Fibroblast of skin of scalp (primary cell): Measurements from ENCODE around the gene PELO.

ENCODE experiments used
- DNase-seq: peaks from one replicate; pipeline ENCODE4 v3.0.0-alpha.2; 2013

Gene PELO

GRCh38 chr5:52772668-52773067, 15.0 kb upstream of the PELO start:
- no peak for DNase-seq

- no peak for DNase-seq
Measured at GRCh38 chr5:52773342-52773741, 14.4 kb upstream of the PELO start.

DNA sequence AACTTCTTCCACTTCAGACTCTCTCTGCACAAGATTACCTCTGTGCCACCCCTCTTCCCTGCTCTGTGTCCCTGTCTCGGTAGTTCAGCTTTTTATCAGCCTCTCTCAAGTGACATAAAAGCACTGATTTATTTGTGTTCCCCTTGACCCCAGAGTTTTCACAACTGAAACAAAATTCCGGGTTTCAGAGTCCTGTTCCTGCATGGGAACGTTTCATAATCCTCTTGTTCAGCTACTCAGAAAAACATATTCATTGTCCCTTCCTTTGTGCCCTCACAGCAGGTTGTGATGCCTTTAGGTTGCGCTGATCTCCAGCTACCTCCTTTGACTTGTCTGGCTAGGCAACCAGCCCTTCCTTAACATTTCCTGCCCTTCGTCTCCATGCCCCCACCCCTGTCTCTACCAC, 13.7 kb upstream of the PELO start:
- no peak for DNase-seq

- no peak for DNase-seq
Measured at GRCh38 chr5:52776116-52776515, 11.6 kb upstream of the PELO start.

GRCh38 chr5:52777186-52777585, 10.5 kb upstream of the PELO start:
- DNase-seq, result no peak

DNA sequence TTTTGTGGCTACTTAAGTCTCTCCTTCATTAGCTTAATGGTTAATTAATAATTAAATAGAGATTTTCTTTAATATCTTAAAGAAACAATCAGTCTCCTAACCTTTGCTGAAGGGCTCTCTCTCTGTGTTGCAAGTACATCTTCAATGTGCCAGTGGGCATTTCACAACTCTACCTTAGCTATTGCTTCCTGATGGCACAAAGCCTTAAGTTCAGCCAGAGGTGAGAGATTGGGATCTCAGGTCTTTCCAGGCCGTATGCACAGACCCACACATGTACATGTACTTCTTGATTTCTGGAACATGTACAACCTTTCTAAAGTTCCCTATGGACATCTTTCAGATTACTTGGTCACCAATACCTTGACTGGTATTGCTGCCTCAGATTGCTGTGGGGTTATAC, 8.9 kb upstream of the PELO start:
- DNase-seq, result no peak

DNA sequence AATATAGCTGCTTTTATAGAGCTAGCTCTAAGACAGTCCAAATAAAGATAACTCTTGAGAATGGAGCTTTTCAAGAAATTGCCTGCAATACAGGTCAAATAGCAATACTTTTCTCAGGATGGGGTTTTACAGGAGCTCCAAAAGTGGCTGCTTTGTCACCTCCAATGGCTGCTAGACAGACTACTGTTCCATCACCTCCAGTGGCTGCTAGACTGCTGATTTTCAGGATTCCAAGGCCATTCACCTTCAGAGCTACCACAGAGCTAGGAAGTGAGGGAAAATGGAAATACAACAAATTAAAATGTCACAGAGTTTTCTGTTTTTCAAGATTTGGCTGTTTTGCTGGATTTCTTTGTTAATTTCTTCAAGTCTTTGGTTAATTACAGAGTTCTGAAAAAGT, 8.5 kb upstream of the PELO start:
- DNase-seq, result no peak

- peak; percentile 65 for DNase-seq
Measured at GRCh38 chr5:52783226-52783959, 4.3 kb upstream of the PELO start.

DNA sequence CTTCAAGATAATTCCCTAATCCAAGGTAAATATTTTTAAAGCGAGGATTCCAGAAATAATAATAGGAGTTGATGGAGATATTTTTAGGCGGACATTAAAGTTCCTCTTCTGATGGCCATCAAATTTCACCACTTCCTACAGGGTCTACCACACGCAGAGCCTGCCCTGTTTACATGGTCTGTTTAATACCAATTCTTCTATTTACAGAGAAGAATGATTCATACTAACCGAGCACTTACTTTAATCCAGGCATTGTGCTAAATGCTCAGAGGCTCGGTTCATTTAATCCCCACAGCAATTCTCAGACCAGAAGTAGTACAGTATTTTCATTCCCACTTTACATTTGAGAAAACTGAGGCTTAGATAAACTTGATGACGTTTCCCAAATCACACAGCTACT, 3.0 kb upstream of the PELO start:
- DNase-seq, result no peak

- no peak for DNase-seq
Measured at GRCh38 chr5:52786391-52786790, 1.3 kb upstream of the PELO start.

DNA sequence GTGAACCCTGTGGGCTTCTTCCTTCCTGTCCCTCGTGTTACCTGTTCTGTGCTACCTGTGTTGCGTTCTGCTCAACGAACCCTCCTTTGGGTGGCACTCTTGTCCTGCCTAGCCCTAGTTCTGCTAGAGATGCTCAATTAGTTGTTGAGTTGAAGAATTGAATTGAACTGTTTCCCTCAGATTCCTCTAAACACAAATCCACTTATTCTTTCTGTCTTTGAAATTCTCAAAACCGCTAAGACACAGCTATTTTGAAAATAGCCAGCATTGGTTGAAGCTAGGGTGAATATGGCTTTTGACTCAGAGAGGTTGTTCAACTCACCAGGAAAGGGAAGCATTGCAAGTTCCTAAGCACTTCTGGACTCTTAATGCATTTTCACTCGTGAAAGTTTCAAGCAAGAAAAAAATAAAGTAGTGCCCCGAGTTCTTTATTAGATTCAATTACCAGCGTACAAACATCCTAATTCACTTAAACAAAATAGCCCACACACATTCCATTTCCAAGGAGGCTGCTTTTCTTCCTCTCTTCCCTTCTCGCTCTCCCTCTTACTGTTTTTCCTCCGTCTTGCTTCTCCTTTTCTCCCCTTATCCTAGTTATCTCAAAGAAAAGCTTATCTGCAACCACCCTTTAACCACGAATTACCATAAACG, 642 bp upstream of the PELO start:
- no peak for DNase-seq

GRCh38 chr5:52788505-52788821, 747 bp downstream of the PELO start:
- DNase-seq, result no peak

GRCh38 chr5:52789378-52789777, 1.7 kb downstream of the PELO start:
- DNase-seq, result no peak

DNA sequence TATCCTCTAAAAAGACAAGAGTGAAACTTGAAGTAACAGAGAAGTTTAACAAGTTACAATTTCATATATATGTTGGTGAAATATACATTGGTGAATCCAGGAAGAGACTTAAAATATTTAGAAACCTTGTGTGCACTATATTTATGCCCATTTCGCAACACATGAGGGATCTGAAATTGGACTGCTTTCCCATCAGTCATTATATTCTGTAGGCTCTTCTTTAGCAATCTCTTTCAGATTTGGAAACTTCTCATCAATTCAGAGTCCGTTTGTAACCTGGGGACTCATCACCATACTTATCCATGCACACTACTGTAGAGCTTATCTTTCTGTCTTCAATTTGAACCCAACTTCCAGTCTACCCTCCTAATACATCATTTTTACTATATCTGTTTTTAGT, 2.1 kb downstream of the PELO start:
- DNase-seq, result no peak

- DNase-seq, result no peak
Measured at GRCh38 chr5:52791366-52791765, 3.6 kb downstream of the PELO start.

GRCh38 chr5:52794519-52794918, 6.8 kb downstream of the PELO start:
- no peak for DNase-seq

DNA sequence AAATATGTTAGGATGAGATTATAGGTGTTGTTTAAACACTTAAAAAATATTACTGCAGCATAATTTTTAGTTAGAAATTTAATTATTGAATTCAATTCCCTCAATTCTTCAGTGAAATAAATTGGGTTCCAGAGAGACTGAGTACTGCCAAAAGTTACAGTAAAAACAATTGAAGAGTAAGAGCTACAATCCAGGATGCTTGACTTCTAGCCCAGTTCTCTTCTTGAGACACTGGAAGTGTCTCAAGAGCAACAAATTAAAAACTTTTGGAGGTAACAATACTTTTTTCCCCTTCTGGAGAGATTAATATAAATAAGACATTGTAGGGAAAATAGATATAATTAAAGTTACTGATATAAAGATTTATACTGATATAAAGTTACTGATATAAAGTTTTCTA, 8.3 kb downstream of the PELO start:
- no peak for DNase-seq

- no peak for DNase-seq
Measured at GRCh38 chr5:52796516-52797103, 8.9 kb downstream of the PELO start.

- DNase-seq, result no peak
Measured at GRCh38 chr5:52798938-52799337, 11.2 kb downstream of the PELO start.

DNA sequence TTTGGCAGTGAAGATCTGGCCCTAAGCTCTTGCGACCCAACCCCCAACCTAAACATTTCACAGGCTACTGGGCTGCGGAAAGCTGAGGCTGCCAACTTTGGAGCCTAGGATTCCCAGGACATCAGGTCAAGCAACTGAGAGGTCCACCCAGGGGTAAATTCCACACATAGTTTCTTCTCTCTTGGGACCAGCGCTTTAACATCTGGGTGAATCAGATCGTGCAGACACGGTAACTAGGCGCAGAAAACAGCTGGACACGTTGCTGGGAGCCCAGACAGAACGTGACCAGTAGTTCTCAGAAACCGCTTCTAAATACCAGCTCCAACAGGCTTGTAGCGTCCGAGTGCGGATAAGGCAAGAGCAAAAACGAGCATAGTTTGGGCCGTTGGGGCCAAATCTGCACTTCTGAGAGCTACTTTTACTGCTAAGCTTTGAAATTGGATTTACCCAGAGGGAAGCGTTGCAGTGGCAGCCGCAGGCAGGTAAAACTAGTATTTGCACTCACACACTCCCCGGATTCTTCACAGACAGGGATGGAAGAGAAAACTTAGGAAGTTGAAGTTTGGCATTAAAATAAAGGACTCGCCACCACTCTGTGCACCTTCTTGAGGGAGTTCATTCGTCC, 11.8 kb downstream of the PELO start:
- peak; percentile 93 for DNase-seq

- DNase-seq, result peak; percentile 95
Measured at GRCh38 chr5:52799983-52800393, 12.3 kb downstream of the PELO start.

- DNase-seq, result peak; percentile 79
Measured at GRCh38 chr5:52800394-52801213, 12.9 kb downstream of the PELO start.

GRCh38 chr5:52801329-52801728, 13.6 kb downstream of the PELO start:
- no peak for DNase-seq
